Measurements from ENCODE around the gene STK40.

DNA sequence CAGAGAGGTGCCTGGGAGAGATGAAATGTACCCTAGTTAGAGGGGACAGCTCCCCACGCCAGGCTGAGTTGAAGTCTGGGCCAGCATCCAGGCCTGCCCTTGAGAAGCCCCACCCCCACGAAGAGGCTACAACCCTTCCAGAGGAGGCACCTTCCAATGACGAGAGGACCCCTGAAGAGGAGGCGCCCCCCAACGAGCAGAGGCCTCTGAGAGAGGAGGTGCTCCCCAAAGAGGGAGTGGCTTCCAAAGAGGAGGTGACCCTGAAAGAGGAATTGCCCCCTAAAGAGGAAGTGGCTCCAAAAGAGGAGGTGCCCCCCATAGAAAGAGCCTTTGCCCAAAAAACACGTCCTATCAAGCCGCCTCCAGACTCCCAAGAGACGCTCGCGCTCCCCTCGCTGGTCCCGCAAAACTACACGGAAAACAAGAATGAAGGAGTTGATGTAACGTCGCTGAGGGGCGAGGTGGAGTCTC lies 65.4 kb downstream of the STK40 start:
- TF ChIP-seq, protein P1, sequence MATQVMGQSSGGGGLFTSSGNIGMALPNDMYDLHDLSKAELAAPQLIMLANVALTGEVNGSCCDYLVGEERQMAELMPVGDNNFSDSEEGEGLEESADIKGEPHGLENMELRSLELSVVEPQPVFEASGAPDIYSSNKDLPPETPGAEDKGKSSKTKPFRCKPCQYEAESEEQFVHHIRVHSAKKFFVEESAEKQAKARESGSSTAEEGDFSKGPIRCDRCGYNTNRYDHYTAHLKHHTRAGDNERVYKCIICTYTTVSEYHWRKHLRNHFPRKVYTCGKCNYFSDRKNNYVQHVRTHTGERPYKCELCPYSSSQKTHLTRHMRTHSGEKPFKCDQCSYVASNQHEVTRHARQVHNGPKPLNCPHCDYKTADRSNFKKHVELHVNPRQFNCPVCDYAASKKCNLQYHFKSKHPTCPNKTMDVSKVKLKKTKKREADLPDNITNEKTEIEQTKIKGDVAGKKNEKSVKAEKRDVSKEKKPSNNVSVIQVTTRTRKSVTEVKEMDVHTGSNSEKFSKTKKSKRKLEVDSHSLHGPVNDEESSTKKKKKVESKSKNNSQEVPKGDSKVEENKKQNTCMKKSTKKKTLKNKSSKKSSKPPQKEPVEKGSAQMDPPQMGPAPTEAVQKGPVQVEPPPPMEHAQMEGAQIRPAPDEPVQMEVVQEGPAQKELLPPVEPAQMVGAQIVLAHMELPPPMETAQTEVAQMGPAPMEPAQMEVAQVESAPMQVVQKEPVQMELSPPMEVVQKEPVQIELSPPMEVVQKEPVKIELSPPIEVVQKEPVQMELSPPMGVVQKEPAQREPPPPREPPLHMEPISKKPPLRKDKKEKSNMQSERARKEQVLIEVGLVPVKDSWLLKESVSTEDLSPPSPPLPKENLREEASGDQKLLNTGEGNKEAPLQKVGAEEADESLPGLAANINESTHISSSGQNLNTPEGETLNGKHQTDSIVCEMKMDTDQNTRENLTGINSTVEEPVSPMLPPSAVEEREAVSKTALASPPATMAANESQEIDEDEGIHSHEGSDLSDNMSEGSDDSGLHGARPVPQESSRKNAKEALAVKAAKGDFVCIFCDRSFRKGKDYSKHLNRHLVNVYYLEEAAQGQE (IDR thresholded peaks at IDR 0.05; ENCODE audit: borderline replicate concordance), result no peak
- TF ChIP-seq, protein P1 (CRISPR knock-in tag; IDR thresholded peaks at IDR 0.05; ENCODE audit: low read depth), result no peak
- TF ChIP-seq MYC (IDR thresholded peaks at IDR 0.05; ENCODE audit: low read depth, low read length) (no peak), MYC (CRISPR knock-in tag; IDR thresholded peaks at IDR 0.05; ENCODE audit: borderline replicate concordance, low read depth) (no peak), CTCF (IDR thresholded peaks at IDR 0.05 in 2 of 3, conservative IDR thresholded peaks at IDR 0.05 in 1 of 3; ENCODE audit: insufficient read depth in 2 of 3, low read depth in 1 of 3, low read length in 3 of 3) (no peak), MEF2A (IDR thresholded peaks at IDR 0.05; ENCODE audit: control insufficient read depth, low read depth, low read length) (no peak), SP1 (CRISPR knock-in tag; IDR thresholded peaks at IDR 0.05) (no peak), NKRF (IDR thresholded peaks at IDR 0.05; ENCODE audit: borderline replicate concordance) (no peak), ZNF384 (IDR thresholded peaks at IDR 0.05; ENCODE audit: low read depth, low read length) (no peak)
